H9 (cell line): Measurements from ENCODE around the gene KIF5C. TPM values are rescaled to one million over a fixed set of nuclear protein-coding genes. Genes with fewer than 3 reads are reported as not detected.

Source experiments
- DNase-seq: peaks from one replicate; pipeline ENCODE4 v3.0.0-alpha.2; 2017
- H2AFZ ChIP-seq: one replicate; pipeline ENCODE4 v1.6.1; 2013; ENCODE audit warnings: mild to moderate bottlenecking, low read length, control low read depth, moderate library complexity
- H2AK5ac ChIP-seq: 2 replicates; pipeline ENCODE4 v1.6.1; 2013; ENCODE audit warnings: low read length, control low read depth, mixed read lengths; ENCODE audit not compliant: insufficient read length
- H2BK120ac ChIP-seq: one replicate; pipeline ENCODE4 v1.6.1; 2013; ENCODE audit warnings: low read depth, mild to moderate bottlenecking, low read length, control low read depth, inconsistent platforms; ENCODE audit not compliant: poor library complexity, severe bottlenecking
- H2BK12ac ChIP-seq: 2 replicates; pipeline ENCODE4 v1.6.1; 2013; ENCODE audit warnings: low read length, control low read depth, mixed read lengths, low read depth; ENCODE audit not compliant: insufficient read length
- H2BK15ac ChIP-seq: 2 replicates; pipeline ENCODE4 v1.6.1; 2013; ENCODE audit warnings: low read depth, low read length, control low read depth
- H2BK20ac ChIP-seq: one replicate; pipeline ENCODE4 v1.6.1; 2013; ENCODE audit warnings: low read depth, mild to moderate bottlenecking, low read length, control low read depth, inconsistent platforms; ENCODE audit not compliant: poor library complexity, severe bottlenecking
- H2BK5ac ChIP-seq: 2 replicates; pipeline ENCODE4 v1.6.1; 2013; ENCODE audit warnings: low read length, control low read depth, mixed read lengths; ENCODE audit not compliant: insufficient read length
- H3K14ac ChIP-seq: 2 replicates; pipeline ENCODE4 v1.6.1; 2013; ENCODE audit warnings: low read length, control low read depth; ENCODE audit not compliant: insufficient read depth
- H3K18ac ChIP-seq: 2 replicates; pipeline ENCODE4 v1.6.1; 2013; ENCODE audit warnings: low read depth, mild to moderate bottlenecking, mixed read lengths, low read length, control low read depth; ENCODE audit not compliant: insufficient read length
- H3K23ac ChIP-seq: 2 replicates; pipeline ENCODE4 v1.6.1; 2013; ENCODE audit warnings: low read length, control low read depth, mixed read lengths, low read depth; ENCODE audit not compliant: insufficient read length
- H3K23me2 ChIP-seq: 2 replicates; pipeline ENCODE4 v1.6.1; 2013; ENCODE audit warnings: low read depth, mild to moderate bottlenecking, mixed read lengths, low read length, control low read depth; ENCODE audit not compliant: insufficient read length, poor library complexity, severe bottlenecking
- H3K27ac ChIP-seq: 2 replicates; pipeline ENCODE4 v1.5.1; 2013; ENCODE audit warnings: low read length, control low read depth, mixed read lengths, low read depth; ENCODE audit not compliant: insufficient read length
- H3K27me3 ChIP-seq: 2 replicates; pipeline ENCODE4 v1.6.1; 2013; ENCODE audit warnings: low read length, control low read depth, inconsistent platforms; ENCODE audit not compliant: insufficient read depth
- H3K4ac ChIP-seq: 2 replicates; pipeline ENCODE4 v1.6.1; 2013; ENCODE audit warnings: low read depth, mild to moderate bottlenecking, control low read depth, inconsistent platforms, low read length, moderate library complexity
- H3K4me1 ChIP-seq: 2 replicates; pipeline ENCODE4 v1.6.1; 2013; ENCODE audit warnings: low read length, control low read depth, inconsistent platforms; ENCODE audit not compliant: insufficient read depth
- H3K4me2 ChIP-seq: 2 replicates; pipeline ENCODE4 v1.6.1; 2013; ENCODE audit warnings: low read length, control low read depth, mixed read lengths; ENCODE audit not compliant: insufficient read length, insufficient read depth
- H3K56ac ChIP-seq: 2 replicates; pipeline ENCODE4 v1.6.1; 2013; ENCODE audit warnings: low read depth, mild to moderate bottlenecking, mixed read lengths, low read length, control low read depth; ENCODE audit not compliant: insufficient read length
- H3K79me1 ChIP-seq: 2 replicates; pipeline ENCODE4 v1.6.1; 2013; ENCODE audit warnings: low read depth, mild to moderate bottlenecking, moderate library complexity, low read length, control low read depth, inconsistent platforms; ENCODE audit not compliant: insufficient read depth, poor library complexity, severe bottlenecking
- H3K79me2 ChIP-seq: 2 replicates; pipeline ENCODE4 v1.6.1; 2013; ENCODE audit warnings: low read length, control low read depth, inconsistent platforms; ENCODE audit not compliant: insufficient read depth
- H3K9ac ChIP-seq: 2 replicates; pipeline ENCODE4 v1.6.1; 2013; ENCODE audit warnings: low read length, control low read depth, mixed read lengths; ENCODE audit not compliant: insufficient read length; ENCODE audit errors: extremely low read depth
- H3K9me3 ChIP-seq: one replicate; pipeline ENCODE4 v1.6.1; 2013; ENCODE audit warnings: low read depth, low read length, inconsistent platforms; ENCODE audit not compliant: control insufficient read depth
- H3T11ph ChIP-seq: one replicate; pipeline ENCODE4 v1.6.1; 2013; ENCODE audit warnings: mild to moderate bottlenecking, low read length, control low read depth, inconsistent platforms
- H4K20me1 ChIP-seq: one replicate; pipeline ENCODE4 v1.6.1; 2013; ENCODE audit not compliant: control insufficient read depth, insufficient read length, insufficient read depth
- H4K5ac ChIP-seq: 2 replicates; pipeline ENCODE4 v1.6.1; 2013; ENCODE audit warnings: low read depth, mild to moderate bottlenecking, mixed read lengths, low read length, control low read depth; ENCODE audit not compliant: insufficient read length
- H4K8ac ChIP-seq: replicated peaks from 2 replicates; pipeline ENCODE4 v1.6.1; 2013; ENCODE audit warnings: low read length, control low read depth, mixed read lengths, low read depth; ENCODE audit not compliant: insufficient read length
- H4K91ac ChIP-seq: 2 replicates; pipeline ENCODE4 v1.6.1; 2013; ENCODE audit warnings: low read depth, mild to moderate bottlenecking, moderate library complexity, mixed read lengths, low read length, control low read depth; ENCODE audit not compliant: insufficient read length
- H3K27ac Mint-ChIP-seq, 3 experiments: 2 replicates in 2 of 3; 3 replicates in 1 of 3; pipeline ENCODE4 v1.8.0; 2020 to 2021; ENCODE audit warnings: mixed read lengths in 3 of 3, mild to moderate bottlenecking in 1 of 3, moderate library complexity in 1 of 3
- H3K27me3 Mint-ChIP-seq: 2 replicates; pipeline ENCODE4 v1.8.0; 2021; ENCODE audit warnings: low read depth, mild to moderate bottlenecking, moderate library complexity, mixed read lengths
- H3K36me3 Mint-ChIP-seq, 3 experiments: 2 replicates in 2 of 3; 3 replicates in 1 of 3; pipeline ENCODE4 v1.8.0; 2020 to 2021; ENCODE audit warnings: low read depth in 3 of 3, mixed read lengths in 3 of 3; ENCODE audit not compliant: insufficient read depth in 1 of 3
- H3K4me1 Mint-ChIP-seq, 2 experiments: 2 replicates each; pipeline ENCODE4 v1.8.0; 2020; ENCODE audit warnings: mixed read lengths in 2 of 2
- H3K4me3 Mint-ChIP-seq, 2 experiments: 2 replicates in 1 of 2; 3 replicates in 1 of 2; pipeline ENCODE4 v1.8.0; 2020 to 2021; ENCODE audit warnings: mild to moderate bottlenecking in 2 of 2, mixed read lengths in 2 of 2, moderate library complexity in 1 of 2
- H3K9me3 Mint-ChIP-seq, 2 experiments: 2 replicates in 1 of 2; 3 replicates in 1 of 2; pipeline ENCODE4 v1.8.0; 2020; ENCODE audit warnings: mild to moderate bottlenecking in 2 of 2, mixed read lengths in 2 of 2, moderate library complexity in 1 of 2
- WGBS: extraction: QIAGEN DNeasy Blood & Tissue Kit; methylation state at CpG from one replicate; pipeline ENCODE4 v1.1.7; 2013; ENCODE audit warnings: missing lambda C conversion rate, low lambda C conversion rate, mixed read lengths; ENCODE audit not compliant: insufficient read length; ENCODE audit errors: extremely low coverage; 5-methylcytosine and 5-hydroxymethylcytosine counted together
- total RNA-seq: library from RNA; stranded (reverse); gene quantifications from 2 replicates; pipeline ENCODE4 v1.2.1, GENCODE V29; 2021
- TF ChIP-seq, protein P1 (sequence below): fragments of 200-600 bp; sonication (generic); conservative IDR thresholded peaks from 3 replicates; pipeline ENCODE4 v1.8.0; 2021; ENCODE audit warnings: antibody characterized with exemption, mild to moderate bottlenecking

The KIF5C gene
- total RNA-seq, 1 experiment from 2014 or later = 52.9 TPM

GRCh38 chr2:149027590-149028250, 152.7 kb downstream of the KIF5C start:
- Histone ChIP-seq H3K56ac (no peak overlapping the region), H3K23me2 (no peaks in the 10 kb centered on the region), H3K18ac (no peak overlapping the region), H4K8ac (no peak overlapping the region), H3K4ac (no peak overlapping the region), H2BK120ac (no peak overlapping the region), H3K27ac (no peak overlapping the region), H2AK5ac (no peak overlapping the region), H3T11ph (no peak overlapping the region), H4K5ac (no peak overlapping the region), H4K20me1 (no peaks in the 10 kb centered on the region), H3K4me1 (peaks cover 9% of the 10 kb centered on the region), H3K4me2 (no peak overlapping the region), H4K91ac (no peak overlapping the region), H3K23ac (no peak overlapping the region), H2AFZ (no peak overlapping the region), H2BK12ac (no peak overlapping the region), H3K9me3 (no peaks in the 10 kb centered on the region), H3K27me3 (no peaks in the 10 kb centered on the region), H3K14ac (no peak overlapping the region), H3K79me2 (no peaks in the 10 kb centered on the region), H2BK5ac (no peak overlapping the region), H3K79me1 (no peaks in the 10 kb centered on the region), H2BK20ac (no peak overlapping the region), H2BK15ac (no peak overlapping the region), H3K9ac (no peak overlapping the region)
- Mint-ChIP-seq H3K4me3 (no peak overlapping the region), H3K4me1 (peaks cover 36 to 38% of the 10 kb centered on the region in 2 experiments), H3K9me3 (no peaks in the 10 kb centered on the region), H3K36me3 (peaks cover 0 to 11% (median 3%) of the 10 kb centered on the region in 3 experiments; a peak in 5 of 7 replicates), H3K27me3 (peaks cover 6% of the 10 kb centered on the region), H3K27ac (0 out of 7 replicates have a peak overlapping the region, but pooled peaks of 1 of the 3 experiments have one; percentile 57)
- TF ChIP-seq, protein P1, sequence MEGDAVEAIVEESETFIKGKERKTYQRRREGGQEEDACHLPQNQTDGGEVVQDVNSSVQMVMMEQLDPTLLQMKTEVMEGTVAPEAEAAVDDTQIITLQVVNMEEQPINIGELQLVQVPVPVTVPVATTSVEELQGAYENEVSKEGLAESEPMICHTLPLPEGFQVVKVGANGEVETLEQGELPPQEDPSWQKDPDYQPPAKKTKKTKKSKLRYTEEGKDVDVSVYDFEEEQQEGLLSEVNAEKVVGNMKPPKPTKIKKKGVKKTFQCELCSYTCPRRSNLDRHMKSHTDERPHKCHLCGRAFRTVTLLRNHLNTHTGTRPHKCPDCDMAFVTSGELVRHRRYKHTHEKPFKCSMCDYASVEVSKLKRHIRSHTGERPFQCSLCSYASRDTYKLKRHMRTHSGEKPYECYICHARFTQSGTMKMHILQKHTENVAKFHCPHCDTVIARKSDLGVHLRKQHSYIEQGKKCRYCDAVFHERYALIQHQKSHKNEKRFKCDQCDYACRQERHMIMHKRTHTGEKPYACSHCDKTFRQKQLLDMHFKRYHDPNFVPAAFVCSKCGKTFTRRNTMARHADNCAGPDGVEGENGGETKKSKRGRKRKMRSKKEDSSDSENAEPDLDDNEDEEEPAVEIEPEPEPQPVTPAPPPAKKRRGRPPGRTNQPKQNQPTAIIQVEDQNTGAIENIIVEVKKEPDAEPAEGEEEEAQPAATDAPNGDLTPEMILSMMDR = no peak
- DNase-seq = no peak
- no CpG with 5 or more reads among the region's 7 CpGs for WGBS
